Fibroblast of skin of right quadriceps (primary cell): Measurements from ENCODE around the gene RNASE11.
"Not testable (repeated sequence)": the region's sequence is repeated elsewhere in the genome, so short reads cannot be mapped to it uniquely, and the experiment has no call there.

ENCODE experiments used
- DNase-seq: peaks from one replicate; pipeline ENCODE4 v3.0.0-alpha.2; 2013

The RNASE11 gene

GRCh38 chr14:20587489-20588154 lies at the start of gene RNASE11:
Gene RNASE11 (minus strand): TSS chr14:20588001.
- DNase-seq = no peak

GRCh38 chr14:20632831-20633691 lies 45.3 kb upstream of the RNASE11 start:
- DNase-seq = peak; percentile 83

- no peak for DNase-seq
Observed at GRCh38 chr14:20632448-20632830, 44.6 kb upstream of the RNASE11 start.

- peak; percentile 48 for DNase-seq
Observed at GRCh38 chr14:20631880-20632389, 44.1 kb upstream of the RNASE11 start.

- DNase-seq = peak; percentile 66
Observed at GRCh38 chr14:20631023-20631879, 43.5 kb upstream of the RNASE11 start.

- DNase-seq = peak; percentile 63
Observed at GRCh38 chr14:20630340-20631022, 42.7 kb upstream of the RNASE11 start.

- no peak for DNase-seq
Observed at GRCh38 chr14:20628063-20628854, 40.5 kb upstream of the RNASE11 start.

- DNase-seq = no peak
Observed at GRCh38 chr14:20627346-20628027, 39.7 kb upstream of the RNASE11 start.

GRCh38 chr14:20626274-20626673 lies 38.5 kb upstream of the RNASE11 start:
- DNase-seq = no peak

GRCh38 chr14:20624495-20625070 lies 36.8 kb upstream of the RNASE11 start:
- peak; percentile 53 for DNase-seq

GRCh38 chr14:20623798-20624197 lies 36.0 kb upstream of the RNASE11 start:
- no peak for DNase-seq

- DNase-seq = no peak
Observed at GRCh38 chr14:20622816-20623291, 35.1 kb upstream of the RNASE11 start.

- no peak for DNase-seq
Observed at GRCh38 chr14:20620798-20621478, 33.1 kb upstream of the RNASE11 start.

GRCh38 chr14:20619688-20620087 lies 31.9 kb upstream of the RNASE11 start:
- not testable (repeated sequence) for DNase-seq

- DNase-seq = no peak
Observed at GRCh38 chr14:20618271-20618749, 30.5 kb upstream of the RNASE11 start.

GRCh38 chr14:20617138-20618003 lies 29.6 kb upstream of the RNASE11 start:
- DNase-seq = no peak

GRCh38 chr14:20615996-20616395 lies 28.2 kb upstream of the RNASE11 start:
- no peak for DNase-seq

- DNase-seq = no peak
Observed at GRCh38 chr14:20614038-20614840, 26.4 kb upstream of the RNASE11 start.
